GM18517 (cell line): ENCODE measurements around the gene SNN.

Experiments
- ATAC-seq: cut with Tn5 transposase; IDR thresholded peaks from one replicate; pipeline ENCODE4 v1.9.1; 2021; ENCODE audit warnings: mild to moderate bottlenecking, moderate library complexity; ENCODE audit not compliant: unreplicated experiment

SNN gene

DNA sequence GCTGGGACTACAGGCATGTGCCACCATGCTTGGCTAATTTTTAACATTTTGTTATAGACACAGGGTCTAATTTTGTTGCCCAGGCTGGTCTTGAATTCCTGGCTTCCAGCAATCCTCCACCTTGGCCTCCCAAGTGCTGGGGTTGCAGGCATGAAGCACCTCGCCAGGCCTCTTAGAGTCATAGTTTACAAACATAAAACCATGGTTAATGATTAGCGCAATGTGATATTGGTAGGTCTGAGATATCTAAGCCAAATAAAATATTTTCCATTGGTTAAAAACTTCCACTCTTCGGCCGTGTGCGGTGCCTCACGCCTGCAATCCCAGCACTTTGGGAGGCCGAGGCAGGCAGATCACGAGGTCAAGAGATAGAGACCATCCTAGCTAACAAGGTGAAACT lies 57.8 kb downstream of the SNN start:
- ATAC-seq: no peak

DNA sequence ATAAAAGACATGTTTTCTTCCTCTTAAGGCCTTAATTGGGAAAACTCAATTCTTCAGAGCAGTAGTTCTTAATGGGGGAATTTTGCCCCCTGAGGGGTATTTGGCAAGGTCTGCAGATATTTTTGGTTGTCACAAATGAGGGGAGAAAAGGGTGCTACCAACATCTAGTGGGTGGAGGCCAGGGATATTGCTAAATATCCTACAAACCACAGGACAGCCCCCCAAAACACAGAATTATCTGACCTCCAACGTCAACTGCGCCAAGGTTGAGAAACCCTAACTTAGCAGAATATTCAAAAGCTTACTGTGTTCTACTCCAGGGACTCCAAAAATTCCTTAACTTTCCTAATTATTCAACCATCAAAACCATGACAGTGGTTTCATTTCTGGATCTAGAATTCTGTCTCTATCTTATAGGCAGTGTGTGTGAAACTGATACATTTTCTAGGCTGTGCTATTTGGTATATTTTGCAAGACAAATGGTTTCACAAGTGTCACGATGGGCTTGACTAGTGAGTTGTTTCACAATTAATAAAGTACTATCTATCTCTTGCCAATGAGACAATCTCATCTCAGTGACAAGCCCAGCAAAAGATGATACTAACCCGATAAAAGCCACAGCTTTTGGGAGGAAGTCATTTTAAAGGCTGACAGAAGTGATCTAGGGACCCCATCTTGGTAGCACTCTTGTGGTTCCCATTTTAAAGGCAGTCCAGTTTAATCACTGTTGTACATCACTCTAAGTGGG lies 59.7 kb downstream of the SNN start:
- ATAC-seq: peak; percentile 49
